HEK293T (cell line): ENCODE measurements around the gene SLC35A3.

Source experiments
- CTCF ChIA-PET: fragments of 350-600 bp; formaldehyde crosslinking; extraction: SDS; loops from one replicate; lab custom pipeline; 2021; ENCODE audit warnings: antibody characterized with exemption, inconsistent platforms; lab: Yijun Ruan, JAX
- POLR2A ChIA-PET: fragments of 350-600 bp; formaldehyde crosslinking; extraction: SDS; loops from one replicate; lab custom pipeline; 2020; ENCODE audit warnings: antibody characterized with exemption, inconsistent platforms; lab: Yijun Ruan, JAX
- DNase-seq: peaks from one replicate; pipeline ENCODE4 v3.0.0; 2012; ENCODE audit warnings: mixed read lengths; ENCODE audit errors: extremely low spot score
- ARNT ChIP-seq: fragments of 450-650 bp; IDR thresholded peaks from 2 replicates; pipeline ENCODE4 v1.6.1; 2017; ENCODE audit warnings: mild to moderate bottlenecking
- BHLHE40 ChIP-seq: fragments of 450-650 bp; IDR thresholded peaks from 2 replicates; pipeline ENCODE4 v1.6.1; 2016; ENCODE audit warnings: mild to moderate bottlenecking, moderate library complexity, borderline replicate concordance
- CTBP1 ChIP-seq: fragments of 450-650 bp; IDR thresholded peaks from 2 replicates; pipeline ENCODE4 v1.6.1; 2016; ENCODE audit warnings: borderline replicate concordance
- ELF4 ChIP-seq: fragments of 450-650 bp; IDR thresholded peaks from 2 replicates; pipeline ENCODE4 v1.6.1; 2017; ENCODE audit warnings: antibody characterized with exemption
- FOXA1 ChIP-seq: fragments of 450-650 bp; IDR thresholded peaks from 2 replicates; pipeline ENCODE4 v1.6.1; 2016; ENCODE audit warnings: mild to moderate bottlenecking
- FOXK2 ChIP-seq: fragments of 450-650 bp; IDR thresholded peaks from 2 replicates; pipeline ENCODE4 v1.6.1; 2016; ENCODE audit warnings: mild to moderate bottlenecking
- FOXM1 ChIP-seq: fragments of 450-650 bp; IDR thresholded peaks from 2 replicates; pipeline ENCODE4 v1.6.1; 2017; ENCODE audit warnings: mild to moderate bottlenecking, borderline replicate concordance
- HDGF ChIP-seq: fragments of 450-650 bp; IDR thresholded peaks from 2 replicates; pipeline ENCODE4 v1.6.1; 2017; ENCODE audit warnings: antibody characterized with exemption, borderline replicate concordance
- L3MBTL2 ChIP-seq: fragments of 450-650 bp; conservative IDR thresholded peaks from 2 replicates; pipeline ENCODE4 v1.6.1; 2016; ENCODE audit warnings: mild to moderate bottlenecking
- LEF1 ChIP-seq: fragments of 450-650 bp; IDR thresholded peaks from 2 replicates; pipeline ENCODE4 v1.6.1; 2017; ENCODE audit warnings: mild to moderate bottlenecking, borderline replicate concordance
- NFRKB ChIP-seq: fragments of 450-650 bp; IDR thresholded peaks from 2 replicates; pipeline ENCODE4 v1.6.1; 2016; ENCODE audit warnings: mild to moderate bottlenecking, moderate library complexity
- SP1 ChIP-seq: fragments of 450-650 bp; IDR thresholded peaks from 2 replicates; pipeline ENCODE4 v1.6.1; 2017
- SUZ12 ChIP-seq: fragments of 450-650 bp; IDR thresholded peaks from 2 replicates; pipeline ENCODE4 v1.6.1; 2016; ENCODE audit warnings: mild to moderate bottlenecking
- TARDBP ChIP-seq: fragments of 450-650 bp; IDR thresholded peaks from 2 replicates; pipeline ENCODE4 v1.6.1; 2016
- ZNF384 ChIP-seq: fragments of 450-650 bp; IDR thresholded peaks from 2 replicates; pipeline ENCODE4 v1.6.1; 2016
- TF ChIP-seq, protein P1 (sequence below): fragments of 450-650 bp; IDR thresholded peaks from 2 replicates; pipeline ENCODE4 v1.6.1; 2016

SLC35A3 gene

DNA sequence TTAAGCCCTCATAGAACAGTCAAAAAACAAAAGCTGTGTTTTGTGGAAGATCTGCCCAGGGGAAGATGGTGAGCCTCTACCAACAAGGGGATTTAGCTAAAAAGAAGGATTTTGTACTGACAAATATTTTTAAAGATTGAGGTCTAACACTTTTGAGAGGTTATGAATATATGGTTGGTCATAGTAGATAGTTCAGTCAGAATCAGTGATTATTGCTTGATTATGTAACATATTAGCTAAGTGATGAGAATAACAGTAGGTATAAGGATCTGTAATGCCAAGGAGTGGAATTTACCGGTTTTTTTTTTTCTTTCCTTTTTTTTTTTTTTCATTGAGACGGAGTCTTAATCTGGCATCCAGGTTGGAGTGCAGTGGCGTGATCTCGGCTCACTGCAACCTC lies 83.9 kb downstream of the SLC35A3 start:
- ChIA-PET CTCF (interaction anchor here (0.6 kb wide), 1 partner anchor 15 kb away, joined by 3 read pairs; no protein-coding TSS in a partner anchor), POLR2A (no interaction called here)
- no peak for DNase-seq
- TF ChIP-seq HDGF: no peak
- no peak for TF ChIP-seq LEF1
- TF ChIP-seq CTBP1: no peak

DNA sequence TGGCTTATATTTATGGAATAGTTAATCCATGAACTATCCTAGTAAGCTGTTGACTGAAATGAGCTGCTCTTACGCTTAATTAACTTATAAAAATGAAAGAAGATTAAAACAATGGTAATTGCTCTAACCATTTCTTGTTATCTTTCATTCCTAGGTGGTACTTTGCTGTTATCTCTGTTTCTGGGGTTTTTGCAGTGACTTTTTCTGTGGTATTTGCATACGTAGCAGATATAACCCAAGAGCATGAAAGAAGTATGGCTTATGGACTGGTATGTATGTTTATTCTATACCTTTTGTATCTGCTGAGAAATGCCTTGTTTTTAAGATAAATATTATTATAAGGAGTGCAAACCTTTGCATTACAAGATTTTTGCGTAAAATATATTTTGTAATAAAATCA lies 91.9 kb downstream of the SLC35A3 start:
- ChIA-PET CTCF (no interaction called here), POLR2A (no interaction called here)
- TF ChIP-seq HDGF: no peak
- no peak for TF ChIP-seq ZNF384
- TF ChIP-seq SUZ12: no peak
- TF ChIP-seq FOXK2: no peak
- TF ChIP-seq SP1: no peak
- no peak for TF ChIP-seq L3MBTL2
- no peak for TF ChIP-seq FOXA1
- TF ChIP-seq, protein P1, sequence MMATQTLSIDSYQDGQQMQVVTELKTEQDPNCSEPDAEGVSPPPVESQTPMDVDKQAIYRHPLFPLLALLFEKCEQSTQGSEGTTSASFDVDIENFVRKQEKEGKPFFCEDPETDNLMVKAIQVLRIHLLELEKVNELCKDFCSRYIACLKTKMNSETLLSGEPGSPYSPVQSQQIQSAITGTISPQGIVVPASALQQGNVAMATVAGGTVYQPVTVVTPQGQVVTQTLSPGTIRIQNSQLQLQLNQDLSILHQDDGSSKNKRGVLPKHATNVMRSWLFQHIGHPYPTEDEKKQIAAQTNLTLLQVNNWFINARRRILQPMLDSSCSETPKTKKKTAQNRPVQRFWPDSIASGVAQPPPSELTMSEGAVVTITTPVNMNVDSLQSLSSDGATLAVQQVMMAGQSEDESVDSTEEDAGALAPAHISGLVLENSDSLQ: no peak
- no peak for TF ChIP-seq ELF4
- TF ChIP-seq LEF1: no peak
- TF ChIP-seq BHLHE40: no peak
- TF ChIP-seq TARDBP: no peak
- TF ChIP-seq CTBP1: no peak
- DNase-seq: no peak

DNA sequence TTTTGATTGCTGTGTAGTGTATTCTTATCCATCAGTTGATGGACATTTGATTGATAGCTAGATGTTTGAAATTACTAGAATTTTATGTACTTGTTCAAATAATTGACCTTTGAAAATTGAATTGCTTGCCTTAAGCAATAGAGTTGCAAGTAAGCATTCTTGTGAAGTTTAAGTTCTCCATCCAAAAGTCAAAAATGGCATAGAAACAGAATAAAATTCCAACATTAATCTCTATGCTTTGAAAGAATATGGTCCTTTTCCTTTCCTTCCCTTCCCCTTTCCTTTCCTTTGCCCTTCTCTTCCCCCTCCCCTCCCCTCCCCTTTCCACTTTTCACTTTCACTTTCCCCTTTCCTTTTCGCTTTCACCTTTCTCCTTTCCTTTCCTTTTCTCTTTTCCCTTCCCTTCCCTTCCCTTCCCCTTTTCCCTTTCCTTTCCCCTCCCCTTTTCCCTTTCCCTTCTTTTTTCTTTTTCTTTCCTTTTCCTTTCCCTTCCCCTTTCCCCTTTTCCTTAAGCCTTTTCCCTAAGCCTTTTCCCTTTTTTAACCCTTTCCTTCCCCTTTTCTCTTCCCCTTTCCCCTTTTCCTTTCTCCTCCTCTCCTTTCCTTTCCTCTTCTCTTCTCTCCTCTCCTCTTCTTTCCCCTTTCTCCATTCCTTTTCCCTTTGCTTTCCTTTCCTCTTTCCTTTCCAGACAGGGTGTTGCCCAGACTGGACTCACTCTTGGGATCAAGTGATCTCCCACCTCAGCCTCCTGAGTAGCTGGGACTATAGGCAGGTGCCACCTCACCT lies 95.6 kb downstream of the SLC35A3 start:
- no peak for DNase-seq
- POLR2A ChIA-PET: no interaction called here
- CTCF ChIA-PET: interaction anchor here (0.9 kb wide), 1 partner anchor 9 kb away, joined by 4 read pairs; no protein-coding TSS in a partner anchor
- TF ChIP-seq FOXK2 (no peak), L3MBTL2 (no peak; the same call in 1 of the 2 replicates), CTBP1 (no peak; the same call in 1 of the 2 replicates), SP1 (no peak; the same call in 1 of the 2 replicates), FOXA1 (no peak), HDGF (no peak), LEF1 (no peak), SUZ12 (no peak), BHLHE40 (no peak), ELF4 (no peak)
- TF ChIP-seq, protein P1: no peak

DNA sequence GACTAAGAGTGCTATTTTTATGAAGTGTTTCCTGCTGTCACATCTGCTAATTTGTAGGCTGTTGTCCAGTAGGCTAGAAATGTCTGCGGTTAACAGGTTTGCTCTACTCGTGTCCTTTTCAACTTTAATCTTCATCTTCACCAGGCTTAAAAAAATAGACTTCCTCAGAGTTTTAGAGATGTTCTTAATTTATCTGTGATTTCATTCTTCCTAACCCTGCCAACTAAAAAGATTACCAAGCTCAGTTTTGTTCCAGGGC lies 96.1 kb downstream of the SLC35A3 start:
- CTCF ChIA-PET: interaction anchor here (0.9 kb wide), 1 partner anchor 8 kb away, joined by 4 read pairs; no protein-coding TSS in a partner anchor
- DNase-seq: no peak
- TF ChIP-seq HDGF: no peak
- no peak for TF ChIP-seq L3MBTL2
- no peak for TF ChIP-seq FOXM1
- TF ChIP-seq ARNT: no peak
- no peak for TF ChIP-seq TARDBP
- no peak for TF ChIP-seq CTBP1
- no peak for TF ChIP-seq ELF4
- TF ChIP-seq, protein P1: no peak
- no peak for TF ChIP-seq FOXA1
- no peak for TF ChIP-seq BHLHE40
- TF ChIP-seq FOXK2: no peak
- TF ChIP-seq NFRKB: no peak
- no peak for TF ChIP-seq SP1
- TF ChIP-seq ZNF384: no peak
- no peak for TF ChIP-seq SUZ12
- POLR2A ChIA-PET: no interaction called here

DNA sequence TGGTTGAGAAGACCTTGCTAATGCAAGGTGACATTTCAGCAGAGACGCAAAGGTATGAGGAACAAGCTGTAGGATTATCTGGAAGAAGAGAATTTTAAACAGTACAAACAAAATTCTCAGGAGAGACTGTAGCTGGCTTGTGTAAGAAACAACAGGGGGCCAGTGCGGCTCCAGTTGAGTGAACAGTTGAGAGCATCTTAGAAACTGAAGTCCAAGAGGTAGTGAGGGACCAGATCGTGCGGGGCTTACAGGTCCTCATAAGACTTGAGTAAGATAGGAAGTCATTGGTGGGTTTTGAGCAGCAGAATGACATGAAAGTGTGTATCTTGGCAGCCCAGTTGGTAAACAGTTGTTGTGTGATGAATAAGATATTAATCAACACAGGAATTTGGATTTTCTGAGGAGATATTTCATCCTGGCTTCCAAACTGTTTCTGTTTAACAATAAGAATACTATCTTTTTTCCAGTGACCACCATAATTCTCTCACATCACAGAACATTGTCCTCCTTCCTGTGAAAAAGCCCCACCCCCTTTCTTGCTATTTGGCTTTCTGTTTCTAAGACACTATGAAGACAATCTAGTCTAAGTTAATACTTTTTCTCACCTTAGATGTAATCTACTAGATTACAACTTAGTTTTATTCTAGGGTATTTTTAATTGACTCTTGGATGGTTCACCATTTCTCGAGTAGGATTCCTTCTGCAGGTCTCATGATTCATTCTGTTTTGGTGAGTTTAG lies 100.6 kb downstream of the SLC35A3 start:
- TF ChIP-seq ELF4 (no peak), HDGF (no peak), BHLHE40 (no peak), SP1 (no peak), CTBP1 (no peak), TARDBP (no peak)
- TF ChIP-seq, protein P1: no peak
- DNase-seq: no peak
- CTCF ChIA-PET: no interaction called here
- POLR2A ChIA-PET: no interaction called here
